Measurements from ENCODE around the gene REG1B.

REG1B gene

GRCh38 chr2:79087785-79088364 is at the start of gene REG1B:
TSS of gene REG1B (minus strand) at chr2:79087993. CDS start at chr2:79087612, 381 bp downstream.
- no peak for TF ChIP-seq ZFX (IDR thresholded peaks at IDR 0.05)
- TF ChIP-seq, protein P1, sequence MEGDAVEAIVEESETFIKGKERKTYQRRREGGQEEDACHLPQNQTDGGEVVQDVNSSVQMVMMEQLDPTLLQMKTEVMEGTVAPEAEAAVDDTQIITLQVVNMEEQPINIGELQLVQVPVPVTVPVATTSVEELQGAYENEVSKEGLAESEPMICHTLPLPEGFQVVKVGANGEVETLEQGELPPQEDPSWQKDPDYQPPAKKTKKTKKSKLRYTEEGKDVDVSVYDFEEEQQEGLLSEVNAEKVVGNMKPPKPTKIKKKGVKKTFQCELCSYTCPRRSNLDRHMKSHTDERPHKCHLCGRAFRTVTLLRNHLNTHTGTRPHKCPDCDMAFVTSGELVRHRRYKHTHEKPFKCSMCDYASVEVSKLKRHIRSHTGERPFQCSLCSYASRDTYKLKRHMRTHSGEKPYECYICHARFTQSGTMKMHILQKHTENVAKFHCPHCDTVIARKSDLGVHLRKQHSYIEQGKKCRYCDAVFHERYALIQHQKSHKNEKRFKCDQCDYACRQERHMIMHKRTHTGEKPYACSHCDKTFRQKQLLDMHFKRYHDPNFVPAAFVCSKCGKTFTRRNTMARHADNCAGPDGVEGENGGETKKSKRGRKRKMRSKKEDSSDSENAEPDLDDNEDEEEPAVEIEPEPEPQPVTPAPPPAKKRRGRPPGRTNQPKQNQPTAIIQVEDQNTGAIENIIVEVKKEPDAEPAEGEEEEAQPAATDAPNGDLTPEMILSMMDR (conservative IDR thresholded peaks at IDR 0.05) = no peak
- no peak within 1 kb of the TSS for H3K27ac ChIP-seq

GRCh38 chr2:79131687-79132086 is 43.9 kb upstream of the REG1B start:
- no peak overlapping the region for H3K27ac ChIP-seq
- no peak for TF ChIP-seq ZFX (IDR thresholded peaks at IDR 0.05)
- TF ChIP-seq, protein P1 (conservative IDR thresholded peaks at IDR 0.05) = peak; percentile 16

DNA sequence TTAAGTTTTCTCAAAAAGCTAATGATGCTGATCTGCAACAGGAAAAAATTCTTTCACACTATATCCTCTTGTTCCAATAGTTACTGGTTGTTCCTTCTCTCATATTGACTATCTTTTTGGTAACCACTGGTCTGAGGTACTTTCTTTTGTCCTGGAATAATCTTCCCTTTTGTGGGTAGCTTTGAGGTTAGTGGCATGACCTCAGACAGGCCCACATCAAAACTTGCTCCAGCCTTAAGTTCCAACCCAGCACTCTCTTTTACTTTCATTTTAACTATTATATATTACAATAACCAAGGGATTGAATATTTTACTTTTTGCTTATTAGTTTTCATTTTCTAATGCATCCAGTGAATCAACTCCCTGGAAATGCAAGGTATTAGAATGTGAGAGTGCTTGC is 42.0 kb upstream of the REG1B start:
- H3K27ac ChIP-seq = no peak overlapping the region
- TF ChIP-seq, protein P1 (conservative IDR thresholded peaks at IDR 0.05) = no peak
- TF ChIP-seq ZFX (IDR thresholded peaks at IDR 0.05) = no peak

DNA sequence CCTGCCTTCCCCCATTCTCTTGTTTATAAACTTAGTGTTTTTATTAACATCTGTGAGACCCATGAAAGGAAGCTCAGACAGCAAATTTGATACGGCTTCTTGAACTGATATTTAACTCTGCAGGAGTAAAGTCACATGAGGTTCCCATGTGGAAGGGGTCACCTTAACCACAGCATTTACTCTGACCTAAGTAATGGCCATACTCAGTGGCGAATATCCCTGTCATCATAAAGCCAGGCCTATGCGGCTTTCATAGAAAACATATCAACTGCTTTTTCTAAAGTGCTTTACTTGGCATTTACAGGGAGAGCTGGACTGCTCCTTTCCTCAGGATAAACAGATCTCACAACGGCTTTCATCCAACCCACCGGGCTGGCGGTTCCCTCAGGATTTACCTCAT is 41.5 kb upstream of the REG1B start:
- TF ChIP-seq, protein P1 (conservative IDR thresholded peaks at IDR 0.05) = no peak
- no peak for TF ChIP-seq ZFX (IDR thresholded peaks at IDR 0.05)

GRCh38 chr2:79128406-79128805 is 40.6 kb upstream of the REG1B start:
- TF ChIP-seq, protein P1 (conservative IDR thresholded peaks at IDR 0.05) = no peak
- no peak for TF ChIP-seq ZFX (IDR thresholded peaks at IDR 0.05)

More for the DNA sequence above, 41.5 kb upstream of the REG1B start:
- H3K27ac ChIP-seq = no peak overlapping the region

GRCh38 chr2:79125721-79125985 is 37.9 kb upstream of the REG1B start:
- no peak overlapping the region for H3K27ac ChIP-seq
- TF ChIP-seq ZFX (IDR thresholded peaks at IDR 0.05) = no peak
- TF ChIP-seq, protein P1 (conservative IDR thresholded peaks at IDR 0.05) = no peak

More at GRCh38 chr2:79128406-79128805, 40.6 kb upstream of the REG1B start:
- no peak overlapping the region for H3K27ac ChIP-seq

DNA sequence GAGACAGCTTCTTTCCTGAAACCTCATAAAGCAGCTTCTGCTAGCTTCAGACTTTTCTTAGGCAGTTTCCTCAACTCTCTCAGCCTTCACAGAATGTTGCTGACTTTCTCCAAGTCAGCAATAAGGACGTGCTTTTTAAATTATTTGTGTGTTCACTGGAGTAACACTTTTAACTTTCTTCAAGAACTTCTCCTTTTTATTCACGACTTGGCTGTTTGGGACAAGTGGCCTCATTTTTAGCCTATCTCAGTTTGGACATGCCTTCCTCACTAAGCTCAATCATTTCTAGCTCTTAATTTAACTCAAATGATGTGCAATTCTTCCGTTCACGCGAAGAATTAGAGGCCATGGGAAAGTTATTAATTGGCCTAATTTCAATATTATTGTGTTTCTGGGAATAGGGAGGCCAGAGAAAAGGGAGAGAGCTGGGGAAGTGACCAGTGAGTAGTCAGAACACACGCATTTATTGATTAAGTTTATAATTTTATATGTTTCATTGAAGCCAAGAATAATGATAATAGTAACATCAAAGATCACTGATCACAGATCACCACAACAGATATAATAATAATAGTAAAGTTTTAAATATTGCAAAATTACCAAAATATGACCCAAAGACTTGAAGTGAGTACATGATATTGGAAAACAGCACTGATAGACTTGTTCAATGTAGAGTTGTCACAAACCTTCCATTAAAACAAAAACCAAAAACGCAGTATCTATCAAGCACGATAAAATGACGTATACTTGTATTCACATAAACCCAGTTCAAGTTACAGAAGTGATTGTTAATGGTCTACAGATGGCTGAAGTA is 37.3 kb upstream of the REG1B start:
- no peak for TF ChIP-seq ZFX (IDR thresholded peaks at IDR 0.05)
- TF ChIP-seq, protein P1 (conservative IDR thresholded peaks at IDR 0.05) = no peak
- H3K27ac ChIP-seq = no peak overlapping the region
